ENCODE data around the gene MOSPD3. TPM values are rescaled to one million over a fixed set of nuclear protein-coding genes. Genes with fewer than 3 reads are reported as not detected.

MOSPD3 gene
- total and polyA plus RNA-seq, 2 of the 8 experiments (the other 6 are each of a cell fraction or from before 2014, with no cell fraction given), result 20.7 to 21.4 TPM

- no peak overlapping the region for H3K56ac ChIP-seq (replicated peaks; ENCODE audit: insufficient read length, low read depth, low read length)
- no peak overlapping the region for H2AFZ ChIP-seq (ENCODE audit: low read length)
- H3K23me2 ChIP-seq (ENCODE audit: low read depth, low read length), result peaks cover 8% of the 10 kb centered on the region; the same call in 1 of the 2 replicates
- DNase-seq (ENCODE audit: low read depth in 1 of 2, low spot score in 2 of 2), result no peak
- peaks cover 0 to 43% (median 28%) of the 10 kb centered on the region in 4 experiments; a peak in 6 of 7 replicates for H3K4me1 ChIP-seq (replicated peaks in 1 of 4; ENCODE audit: control insufficient read depth in 3 of 4, insufficient read depth in 4 of 4, low read length in 3 of 4)
- peak overlapping the region in 1 of 2 experiments; percentile 20; a peak in 1 of 4 replicates for H3K4me2 ChIP-seq (ENCODE audit: insufficient read depth in 1 of 2, low read depth in 2 of 2, low read length in 2 of 2)
- no peak overlapping the region for H3K4ac ChIP-seq (replicated peaks; ENCODE audit: insufficient read length, low read depth, low read length)
- no peaks in the 10 kb centered on the region for H3K36me3 ChIP-seq (ENCODE audit: control insufficient read depth in 2 of 4, insufficient read depth in 4 of 4, low read length in 3 of 4)
- no peak for FAIRE-seq
- no peak overlapping the region for H3K23ac ChIP-seq (ENCODE audit: insufficient read length)
- POLR2A ChIA-PET (ENCODE audit: partially characterized antibody), result interaction anchor here (0.8 to 2.3 kb wide), 5 partner anchors 9 to 88 kb away, joined by 3 to 14 read pairs (median 6); no protein-coding TSS in a partner anchor
- no peak overlapping the region for H3K4me3 ChIP-seq (ENCODE audit: extremely low read depth in 1 of 4, insufficient read depth in 2 of 4, low read depth in 3 of 4, low read length in 4 of 4)
- no peak overlapping the region for H3K18ac ChIP-seq (ENCODE audit: extremely low read depth, low read length)
- no peak overlapping the region for H4K5ac ChIP-seq (ENCODE audit: insufficient read length, low read depth, low read length)
- no peak overlapping the region for H3K27ac ChIP-seq (ENCODE audit: low read depth, low read length)
- H4K91ac ChIP-seq (replicated peaks; ENCODE audit: insufficient read length, low read length), result no peak overlapping the region
- H4K8ac ChIP-seq (ENCODE audit: extremely low read depth, insufficient read depth, low read length), result no peak overlapping the region
- no peak overlapping the region for H3K9ac ChIP-seq (replicated peaks in 1 of 4; ENCODE audit: extremely low read depth in 1 of 4, low read depth in 3 of 4, low read length in 3 of 4)
- no peak overlapping the region for H2BK20ac ChIP-seq (ENCODE audit: low read length)
- 65% methylated on average over 3 of the region's 3 CpGs; no CpG with 5 or more reads in 1 of the 2 experiments for WGBS, 2 experiments (ENCODE audit: extremely low coverage in 1 of 2, insufficient coverage in 1 of 2, insufficient read length in 1 of 2, insufficient replicate concordance in 2 of 2, low coverage in 1 of 2, low lambda C conversion rate in 2 of 2, missing lambda C conversion rate in 1 of 2)
- H3K9me3 ChIP-seq (ENCODE audit: insufficient read depth in 2 of 2, low read depth in 1 of 2, low read length in 1 of 2), result no peaks in the 10 kb centered on the region
- H4K20me1 ChIP-seq (replicated peaks in 1 of 2; ENCODE audit: control insufficient read depth in 1 of 2, insufficient read depth in 2 of 2, low read length in 2 of 2), result peaks cover 0 to 3% of the 10 kb centered on the region in 2 experiments
- CTCF ChIA-PET (ENCODE audit: partially characterized antibody), result interaction anchor here (0.9 to 12.7 kb wide), 6 partner anchors 8 to 106 kb away, joined by 3 to 341 read pairs (median 4); partner anchors contain the start of genes AGFG2, FBXO24 and LRCH4
- 0 out of 2 replicates have a peak overlapping the region, but pooled peaks have one; percentile 44 for H2BK5ac ChIP-seq (ENCODE audit: low read depth, low read length)
- H3K79me2 ChIP-seq (ENCODE audit: control insufficient read depth in 1 of 2, insufficient read depth in 2 of 2, low read length in 2 of 2), result no peaks in the 10 kb centered on the region
- no peak overlapping the region for H2BK120ac ChIP-seq (replicated peaks; ENCODE audit: low read depth, low read length)
- H3K14ac ChIP-seq (ENCODE audit: insufficient read length), result no peak overlapping the region
- peak overlapping the region; percentile 46; the same call in 1 of the 2 replicates for H2BK15ac ChIP-seq (ENCODE audit: low read length)
- H2BK12ac ChIP-seq (ENCODE audit: low read depth, low read length), result no peak overlapping the region
- 0 out of 2 replicates have a peak overlapping the region, but pooled peaks have one; percentile 82 for H2AK5ac ChIP-seq (ENCODE audit: low read depth, low read length)
- peaks cover 0 to 4% (median under 1%) of the 10 kb centered on the region in 4 experiments; a peak in 1 of 7 replicates for H3K27me3 ChIP-seq (replicated peaks in 1 of 4; ENCODE audit: control insufficient read depth in 3 of 4, extremely low read depth in 1 of 4, insufficient read depth in 3 of 4, low read length in 3 of 4)
- peaks cover 2% of the 10 kb centered on the region; the same call in 1 of the 2 replicates for H3K79me1 ChIP-seq (ENCODE audit: low read depth, low read length)
- TF ChIP-seq SAP30 (IDR thresholded peaks at IDR 0.05; ENCODE audit: insufficient read depth, insufficient replicate concordance, low read length), result no peak
- TF ChIP-seq RXRA (IDR thresholded peaks at IDR 0.05; ENCODE audit: insufficient read depth, low read depth, low read length), result no peak
- TF ChIP-seq CREB1 (IDR thresholded peaks at IDR 0.05), result no peak
- no peak for TF ChIP-seq BCL11A (IDR thresholded peaks at IDR 0.05; ENCODE audit: low read depth in 2 of 2, low read length in 2 of 2)
- TF ChIP-seq BRCA1 (IDR thresholded peaks at IDR 0.05; ENCODE audit: low read depth, low read length), result no peak
- no peak for TF ChIP-seq SRF (IDR thresholded peaks at IDR 0.05; ENCODE audit: low read depth, low read length)
- TF ChIP-seq NRF1 (IDR thresholded peaks at IDR 0.05; ENCODE audit: low read depth, low read length), result no peak
- TF ChIP-seq EGR1 (IDR thresholded peaks at IDR 0.05; ENCODE audit: borderline replicate concordance, low read depth, low read length), result no peak
- TF ChIP-seq CEBPB (IDR thresholded peaks at IDR 0.05; ENCODE audit: low read depth, low read length), result no peak
- TF ChIP-seq TCF12 (IDR thresholded peaks at IDR 0.05; ENCODE audit: low read depth, low read length), result no peak
- no peak for TF ChIP-seq HDAC2 (IDR thresholded peaks at IDR 0.05; ENCODE audit: borderline replicate concordance in 1 of 2, low read depth in 2 of 2, low read length in 2 of 2)
- no peak for TF ChIP-seq JUN (IDR thresholded peaks at IDR 0.05; ENCODE audit: low read depth, low read length)
- TF ChIP-seq E2F6 (IDR thresholded peaks at IDR 0.05), result no peak
Measured at GRCh38 chr7:100567751-100568175, 44.6 kb upstream of the MOSPD3 start.
